ENCODE data around the gene PAX5. TPM values are rescaled to one million over a fixed set of nuclear protein-coding genes. Genes with fewer than 3 reads are reported as not detected.

Gene PAX5
- polyA plus RNA-seq, 1 of the 3 experiments (the other 2 are of a cell fraction): 0.05 TPM

GRCh38 chr9:37007295-37007694, 26.8 kb downstream of the PAX5 start (continued):
- TF ChIP-seq FOXJ3 (CRISPR knock-in tag; IDR thresholded peaks at IDR 0.05): no peak
- no peak for TF ChIP-seq NRF1 (IDR thresholded peaks at IDR 0.05; ENCODE audit: low read depth, low read length)

GRCh38 chr9:37005517-37006140, 28.4 kb downstream of the PAX5 start:
- Histone ChIP-seq H3K79me2 (ENCODE audit: insufficient read depth) (no peaks in the 10 kb centered on the region), H2AFZ (ENCODE audit: low read depth) (no peak overlapping the region), H3F3A (replicated peaks; ENCODE audit: insufficient read depth) (no peaks in the 10 kb centered on the region), H3K9ac (no peak overlapping the region), H4K20me1 (ENCODE audit: insufficient read depth) (no peaks in the 10 kb centered on the region), H3K27ac (ENCODE audit: low read depth in 2 of 2, low read length in 1 of 2) (no peak overlapping the region), H3K36me3 (replicated peaks in 1 of 2; ENCODE audit: control insufficient read depth in 1 of 2, insufficient read depth in 2 of 2, low read length in 1 of 2) (no peaks in the 10 kb centered on the region), H3K9me3 (no peaks in the 10 kb centered on the region), H3K4me2 (no peak overlapping the region), H3K4me1 (ENCODE audit: control insufficient read depth in 1 of 2, insufficient read depth in 2 of 2, low read depth in 1 of 2, low read length in 1 of 2) (peaks cover 0 to 2% of the 10 kb centered on the region in 2 experiments; a peak in 1 of 4 replicates), H3K9me2 (no peaks in the 10 kb centered on the region), H3K27me3 (ENCODE audit: insufficient read depth) (peaks cover 19% of the 10 kb centered on the region), H3K4me3 (ENCODE audit: low read depth in 2 of 2, low read length in 1 of 2) (no peak overlapping the region)
- CTCF ChIA-PET: interaction anchor here (1.2 kb wide), 1 partner anchor 29 kb away, joined by 3 read pairs; no protein-coding TSS in a partner anchor
- POLR2A ChIA-PET: no interaction called here
- 39% methylated on average over 6 of the region's 6 CpGs for WGBS (ENCODE audit: low lambda C conversion rate)
- TF ChIP-seq NFIC (IDR thresholded peaks at IDR 0.05; ENCODE audit: borderline replicate concordance) (no peak), RXRA (IDR thresholded peaks at IDR 0.05; ENCODE audit: borderline replicate concordance, low read depth) (no peak), RCOR1 (IDR thresholded peaks at IDR 0.05; ENCODE audit: low read length) (no peak), RAD21 (IDR thresholded peaks at IDR 0.05; ENCODE audit: low read length) (no peak), NRF1 (IDR thresholded peaks at IDR 0.05; ENCODE audit: low read depth, low read length) (no peak), JUND (IDR thresholded peaks at IDR 0.05) (no peak), CTCF (IDR thresholded peaks at IDR 0.05) (no peak), SMC3 (IDR thresholded peaks at IDR 0.05; ENCODE audit: low read depth, low read length) (no peak), FOXJ3 (CRISPR knock-in tag; IDR thresholded peaks at IDR 0.05) (no peak)
- no peak for DNase-seq

DNA sequence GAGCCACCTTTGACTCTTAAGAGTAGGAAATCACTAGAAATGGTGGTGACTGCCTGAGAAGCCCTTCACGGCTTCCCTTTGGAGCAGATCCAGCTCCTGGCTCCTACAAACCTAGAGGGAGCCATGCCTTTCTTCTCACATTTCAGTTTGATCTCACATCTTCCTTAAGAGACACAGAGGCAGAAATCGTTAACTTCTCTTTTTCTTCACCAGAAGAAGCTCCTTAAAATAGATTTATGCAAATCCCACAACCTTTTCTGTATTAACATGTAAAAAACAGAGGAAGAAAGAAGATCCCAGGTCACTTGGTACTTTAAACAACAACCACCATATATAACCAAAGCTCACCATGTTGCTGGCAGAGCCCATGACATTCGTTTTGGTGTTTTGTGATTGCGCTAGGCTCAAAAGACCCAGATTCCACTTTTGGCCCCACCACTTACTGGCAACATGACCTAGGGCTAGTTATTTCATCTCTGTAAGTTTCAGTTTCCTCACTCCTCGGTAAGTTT, 29.6 kb downstream of the PAX5 start:
- no peak overlapping the region for H2AFZ ChIP-seq (ENCODE audit: low read depth)
- no peak overlapping the region for H3K4me2 ChIP-seq
- H3K27me3 ChIP-seq (ENCODE audit: insufficient read depth): peaks cover 21% of the 10 kb centered on the region
- H3K9ac ChIP-seq: no peak overlapping the region
- no peak overlapping the region for H3K4me3 ChIP-seq (ENCODE audit: low read depth in 2 of 2, low read length in 1 of 2)
- TF ChIP-seq GABPA (IDR thresholded peaks at IDR 0.05; ENCODE audit: low read depth) (no peak), YY1 (IDR thresholded peaks at IDR 0.05; ENCODE audit: low read depth) (no peak), USF2 (IDR thresholded peaks at IDR 0.05; ENCODE audit: borderline replicate concordance, low read depth, low read length) (no peak), SMC3 (IDR thresholded peaks at IDR 0.05; ENCODE audit: low read depth, low read length) (no peak), RFX5 (IDR thresholded peaks at IDR 0.05; ENCODE audit: low read length) (no peak), MXI1 (IDR thresholded peaks at IDR 0.05; ENCODE audit: low read depth, low read length) (no peak), JUND (IDR thresholded peaks at IDR 0.05) (no peak), NRF1 (IDR thresholded peaks at IDR 0.05; ENCODE audit: low read depth, low read length) (no peak), ELF1 (IDR thresholded peaks at IDR 0.05) (no peak), POLR2AphosphoS5 (IDR thresholded peaks at IDR 0.05; ENCODE audit: low read depth, low read length) (no peak), FOXM1 (IDR thresholded peaks at IDR 0.05; ENCODE audit: low read depth) (no peak), ZBTB33 (IDR thresholded peaks at IDR 0.05; ENCODE audit: borderline replicate concordance, low read depth) (no peak), GATA2 (CRISPR knock-in tag; IDR thresholded peaks at IDR 0.05) (no peak)
- H3K9me3 ChIP-seq: no peaks in the 10 kb centered on the region
- no peak for DNase-seq
- WGBS (ENCODE audit: low lambda C conversion rate): 63% methylated on average over 5 of the region's 5 CpGs
- no peaks in the 10 kb centered on the region for H3K36me3 ChIP-seq (replicated peaks in 1 of 2; ENCODE audit: control insufficient read depth in 1 of 2, insufficient read depth in 2 of 2, low read length in 1 of 2)
- H4K20me1 ChIP-seq (ENCODE audit: insufficient read depth): no peaks in the 10 kb centered on the region
- POLR2A ChIA-PET: no interaction called here
- CTCF ChIA-PET: interaction anchor here (1.1 to 1.2 kb wide), 2 partner anchors 9 to 130 kb away, joined by 3 to 5 read pairs; no protein-coding TSS in a partner anchor
- H3K9me2 ChIP-seq: no peaks in the 10 kb centered on the region
- H3K4me1 ChIP-seq (ENCODE audit: control insufficient read depth in 1 of 2, insufficient read depth in 2 of 2, low read depth in 1 of 2, low read length in 1 of 2): peaks cover 0 to 2% of the 10 kb centered on the region in 2 experiments; a peak in 1 of 4 replicates
- no peaks in the 10 kb centered on the region for H3F3A ChIP-seq (replicated peaks; ENCODE audit: insufficient read depth)
- no peaks in the 10 kb centered on the region for H3K79me2 ChIP-seq (ENCODE audit: insufficient read depth)
- no peak overlapping the region for H3K27ac ChIP-seq (ENCODE audit: low read depth in 2 of 2, low read length in 1 of 2)
